NCI-H524 treated with DMSO at 0.1 percent for 48 hours (cell line): ENCODE results near the gene MAD2L1BP.

Source experiments
- DNase-seq: peaks from one replicate; lab custom pipeline; 2025; lab: John Stamatoyannopoulos, UW

Gene MAD2L1BP

DNA sequence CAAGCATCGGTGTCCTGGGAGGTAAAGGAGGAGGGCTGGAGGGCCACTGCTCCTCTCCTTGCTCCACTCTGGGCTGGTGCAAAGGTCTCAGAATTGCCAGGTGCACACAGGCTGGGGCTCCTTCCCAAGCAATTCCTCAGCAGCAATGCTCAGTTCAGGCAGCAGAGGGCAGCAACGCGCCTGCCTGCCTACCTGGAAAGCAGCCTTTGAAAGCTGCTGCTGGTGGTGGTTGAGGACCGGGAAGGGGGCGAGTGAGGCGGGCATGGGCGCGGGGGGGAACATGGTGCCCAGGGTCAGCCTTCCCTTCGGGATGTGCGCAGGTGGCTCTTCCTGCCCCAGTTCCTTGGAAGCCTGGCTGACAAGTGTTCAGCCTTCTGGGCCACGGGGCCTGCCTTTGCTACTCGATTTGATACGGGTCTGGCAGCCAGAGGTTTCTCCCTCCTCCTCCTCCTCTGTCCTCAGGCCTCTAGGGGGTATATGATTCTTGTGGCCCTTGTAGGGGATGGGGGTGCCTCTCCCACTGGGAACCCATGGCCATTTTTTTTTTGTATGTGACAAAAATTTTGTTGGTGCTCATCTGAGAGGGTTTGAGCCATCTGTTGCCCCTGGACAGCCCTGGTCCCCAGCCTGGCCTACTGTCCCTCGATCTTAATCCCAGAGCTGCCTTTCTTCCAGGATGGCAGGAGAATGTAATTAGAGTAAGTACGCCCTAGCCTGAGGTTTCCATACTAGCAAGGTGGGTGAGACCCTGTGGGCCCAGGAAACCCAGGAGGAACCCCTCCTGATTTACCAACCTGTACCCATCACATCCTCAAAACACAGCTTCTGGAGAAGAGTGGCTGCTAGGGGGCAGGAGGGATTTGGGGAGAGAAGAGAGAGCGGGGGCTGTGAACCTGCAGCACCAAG lies 31.9 kb downstream of the MAD2L1BP start:
- peak; percentile 63 for DNase-seq

DNA sequence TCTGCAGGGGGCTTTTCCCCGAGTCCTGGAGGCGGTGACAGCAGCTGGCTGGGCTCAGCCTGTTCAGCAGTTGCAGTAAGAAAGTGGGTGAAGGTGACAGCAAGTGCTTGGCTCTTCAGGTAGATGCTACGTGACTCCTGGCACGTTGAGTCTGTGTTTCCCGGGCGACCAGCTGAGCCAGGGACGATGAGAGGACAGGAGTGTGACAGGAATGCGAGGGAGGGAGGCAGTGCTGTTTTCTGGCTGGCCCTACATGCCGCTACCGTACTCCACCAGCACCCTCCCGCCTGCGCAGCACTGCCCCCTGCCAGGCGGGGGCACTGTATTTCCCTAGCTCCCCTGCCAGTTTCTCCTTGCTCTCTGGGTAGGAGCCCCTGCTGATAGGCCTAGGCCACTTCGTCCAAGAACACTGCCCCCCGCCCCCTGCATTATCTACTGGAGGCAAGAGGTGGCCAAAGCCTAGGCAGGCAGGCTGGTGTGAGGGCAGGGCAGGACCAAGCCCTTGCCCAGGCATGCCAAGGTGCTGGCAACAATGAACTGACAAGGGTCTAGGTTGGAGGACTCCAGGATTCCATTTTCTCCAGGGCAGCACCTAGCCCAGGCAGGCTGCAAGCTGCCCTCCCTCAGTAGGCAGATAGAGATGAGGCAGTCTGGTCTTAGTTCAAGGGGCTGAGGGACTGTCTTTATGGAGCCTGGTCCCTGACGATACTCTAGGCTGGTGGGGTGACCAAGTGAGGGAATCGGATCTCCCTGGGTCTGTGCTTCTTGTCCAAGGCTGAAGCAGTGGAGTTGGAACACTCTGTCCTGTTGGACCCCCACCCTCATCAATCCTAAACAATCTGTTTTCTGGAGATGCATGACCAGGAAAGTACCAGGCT lies 32.8 kb downstream of the MAD2L1BP start:
- DNase-seq: peak; percentile 61

DNA sequence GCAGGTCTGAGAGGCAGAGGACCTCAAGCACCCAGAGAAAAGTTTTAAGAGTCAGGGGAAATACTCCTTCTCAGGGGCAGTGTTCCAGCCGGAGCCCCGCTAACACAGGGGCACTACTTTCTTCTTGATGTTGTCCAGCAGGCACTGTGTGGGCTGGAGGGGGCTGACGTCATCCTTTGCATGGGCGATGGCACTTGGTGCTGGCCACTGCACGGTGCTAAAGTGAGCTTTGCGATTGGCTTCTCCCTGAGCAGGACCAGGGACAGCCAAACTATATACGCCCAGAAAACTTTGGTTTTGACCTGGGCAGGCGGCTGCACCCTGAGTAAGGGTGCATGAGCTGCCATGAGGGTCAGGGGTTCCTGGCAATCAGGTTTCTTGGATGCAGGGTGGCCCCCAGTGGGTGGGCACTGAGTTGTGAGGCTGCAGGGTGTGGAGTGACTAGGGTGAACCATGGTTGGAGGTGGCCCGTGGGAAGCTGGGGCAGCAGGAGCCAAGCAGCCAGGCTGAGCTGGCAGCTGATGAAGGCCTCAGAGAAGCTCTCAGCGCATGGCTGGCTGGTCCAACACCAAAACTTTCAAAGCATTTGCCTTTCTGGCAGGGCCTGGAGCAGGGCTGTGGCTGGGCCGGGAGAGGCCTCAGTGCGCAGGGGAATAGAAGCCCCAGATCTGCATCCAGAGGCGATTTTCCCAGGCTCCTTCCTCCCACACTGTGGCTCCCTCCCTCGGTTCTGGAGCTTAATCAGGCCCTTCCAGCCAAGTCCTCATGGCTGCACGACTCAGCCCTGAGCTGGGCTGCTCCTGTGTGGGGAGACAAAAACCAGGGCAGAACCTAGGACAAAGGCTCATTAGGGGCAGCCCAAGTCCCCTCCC lies 33.6 kb downstream of the MAD2L1BP start:
- DNase-seq: no peak

DNA sequence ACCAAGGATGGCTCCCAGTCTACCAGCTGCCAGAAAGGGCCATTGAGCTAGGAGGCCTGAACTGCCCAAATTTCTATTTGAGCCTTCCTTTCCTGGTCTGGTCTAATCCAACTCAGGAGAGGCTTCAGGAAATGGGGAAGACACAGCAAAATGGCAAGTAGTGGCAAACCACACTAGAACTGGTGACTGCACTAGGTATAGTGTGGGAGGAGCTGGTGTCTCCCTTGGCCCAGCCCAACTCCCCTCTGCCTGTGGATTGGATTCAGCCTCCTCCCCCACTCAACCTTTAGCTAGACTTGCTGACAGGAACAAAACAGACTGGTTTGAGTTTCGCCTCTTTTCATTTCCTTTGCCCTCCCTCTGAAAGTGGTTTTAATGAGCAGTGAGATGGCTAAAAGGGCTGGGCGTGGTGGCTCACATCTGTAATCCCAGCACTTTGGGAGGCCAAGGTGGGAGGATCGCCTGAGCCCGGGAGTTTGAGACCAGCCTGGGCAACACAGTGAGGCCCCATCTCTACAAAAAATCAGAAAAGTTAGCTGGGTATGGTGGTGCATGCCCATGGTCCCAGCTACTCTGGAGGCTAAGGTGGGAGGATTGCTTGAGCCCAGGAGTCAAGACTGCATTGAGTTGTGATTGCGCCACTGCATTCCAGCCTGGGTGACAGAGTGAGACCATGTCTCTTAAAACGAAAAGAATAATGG lies 34.4 kb downstream of the MAD2L1BP start:
- DNase-seq: no peak

DNA sequence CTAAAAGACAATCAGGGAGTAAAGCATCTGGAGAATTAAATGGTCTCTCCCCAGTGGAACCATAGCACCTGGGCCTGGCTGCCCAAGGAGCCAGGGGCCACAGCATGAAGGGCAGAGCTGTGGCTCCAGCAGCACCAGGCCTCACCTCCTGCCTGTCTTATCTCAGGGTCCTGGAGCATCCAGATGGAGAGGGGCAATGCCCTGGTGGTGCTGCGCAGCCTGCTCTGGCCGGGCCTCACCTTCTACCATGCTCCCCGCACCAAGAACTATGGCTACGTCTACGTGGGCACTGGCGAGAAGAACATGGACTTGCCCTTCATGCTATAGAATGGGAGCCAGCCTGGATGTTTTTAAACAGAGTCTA lies 35.0 kb downstream of the MAD2L1BP start:
- no peak for DNase-seq

DNA sequence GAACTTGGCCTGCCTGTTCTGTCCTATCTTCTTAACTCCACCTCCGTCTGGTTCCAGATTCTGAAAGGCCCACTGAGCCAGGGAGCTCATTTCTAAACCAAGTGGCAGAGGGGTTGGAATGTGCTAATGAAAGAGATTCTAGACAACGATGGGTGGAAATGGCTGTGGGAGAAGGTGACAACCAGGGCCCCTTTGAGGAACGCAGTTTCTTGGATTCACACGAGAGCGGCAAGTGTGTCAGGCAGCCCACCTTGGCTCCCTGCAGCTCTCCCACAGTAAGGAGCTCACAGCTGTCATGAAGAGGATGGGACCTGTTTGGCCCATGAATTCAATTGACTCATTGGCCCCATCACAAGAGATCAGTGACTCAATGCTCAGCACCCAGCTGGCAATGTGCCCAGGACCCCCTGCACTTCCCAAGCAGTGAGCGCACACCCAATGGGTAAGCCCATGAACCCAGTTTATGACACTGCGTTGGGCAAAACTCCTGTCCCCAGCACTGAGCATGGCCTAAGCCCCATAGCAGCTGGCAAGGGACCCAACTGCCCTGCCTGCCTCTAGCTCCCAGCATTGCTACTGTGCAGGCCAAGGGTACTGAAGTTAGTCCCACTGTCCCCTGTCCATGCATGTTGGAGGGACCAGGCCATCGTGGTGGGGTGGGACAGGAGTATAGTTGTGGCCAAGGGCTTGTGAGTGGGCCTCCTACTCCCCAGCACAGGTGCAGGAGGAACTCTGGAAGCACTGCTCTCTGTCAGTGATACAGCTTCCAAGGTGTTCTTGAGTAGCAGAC lies 35.6 kb downstream of the MAD2L1BP start:
- no peak for DNase-seq

DNA sequence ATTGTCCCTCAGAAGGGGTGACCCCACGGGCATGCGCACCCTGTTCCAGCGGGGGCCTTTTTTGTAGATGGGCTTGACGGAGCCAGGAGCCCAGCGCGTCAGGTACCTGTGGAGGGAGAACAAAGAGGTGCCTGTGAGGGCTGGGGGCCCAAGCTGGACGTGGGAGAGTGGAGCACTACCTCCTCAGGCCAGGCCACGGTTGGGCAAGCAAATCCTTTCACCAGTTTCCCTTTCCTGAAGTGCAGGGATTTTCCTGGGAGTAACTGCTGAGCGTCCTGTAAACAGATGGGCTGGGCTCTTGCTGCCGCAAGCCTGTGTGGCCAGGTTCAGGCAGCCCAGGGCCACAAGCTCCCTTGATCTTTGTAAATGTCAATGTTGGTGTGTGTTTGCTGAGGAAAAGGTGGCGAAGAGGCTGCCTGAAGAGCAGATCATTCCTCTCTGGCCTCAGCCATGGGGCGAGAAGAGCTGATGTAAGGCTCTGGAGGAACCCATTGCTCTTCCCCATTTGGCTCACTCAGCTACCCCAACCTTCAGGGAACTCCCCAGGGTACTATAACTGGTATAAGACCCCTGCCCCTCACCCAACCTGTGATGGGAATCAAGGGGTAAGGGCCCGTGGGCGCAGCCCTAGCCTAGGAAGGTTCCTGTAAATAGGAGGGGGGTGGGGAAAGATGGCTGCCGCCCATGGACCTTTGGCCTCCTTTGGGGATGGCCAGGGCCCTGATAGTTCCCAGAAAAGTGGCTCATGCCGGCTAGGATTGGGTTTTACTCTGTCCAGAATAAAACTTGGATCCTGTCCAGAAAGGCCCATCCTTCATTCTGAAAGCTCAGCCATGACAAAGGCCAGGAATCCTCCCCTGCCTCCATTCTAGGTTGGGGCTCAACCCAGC lies 36.4 kb downstream of the MAD2L1BP start:
- no peak for DNase-seq

DNA sequence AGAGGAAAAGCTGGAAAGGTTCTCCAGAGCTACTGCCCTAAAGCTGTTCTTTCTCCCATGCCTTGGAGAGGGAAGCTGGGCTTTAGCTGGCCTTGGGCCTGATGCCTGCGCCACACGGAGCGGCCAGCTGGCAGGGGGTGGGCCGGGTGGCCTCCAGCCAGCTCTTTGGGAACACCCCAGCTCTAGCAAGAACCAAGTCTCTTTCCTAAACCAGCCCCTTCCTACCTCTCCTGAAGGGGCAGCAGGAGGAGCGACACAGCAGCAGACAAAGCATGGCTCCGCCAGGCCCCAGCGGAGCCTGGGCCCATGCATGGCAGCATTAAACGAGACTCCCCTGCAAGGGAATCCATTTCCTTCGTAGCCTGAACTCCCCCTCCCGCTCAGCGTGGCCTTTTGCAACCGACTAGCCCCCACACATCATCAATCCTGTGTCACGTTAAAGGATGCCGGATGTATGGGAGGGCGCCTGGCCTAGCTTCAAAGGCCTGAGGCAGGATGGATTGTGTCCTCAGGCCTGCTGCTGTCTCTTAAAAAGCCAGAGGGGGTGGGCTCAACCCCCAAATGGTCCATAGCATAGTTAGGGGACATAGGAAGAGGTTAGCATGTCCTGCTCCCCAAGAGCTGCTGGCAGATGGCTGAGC lies 37.9 kb downstream of the MAD2L1BP start:
- no peak for DNase-seq

DNA sequence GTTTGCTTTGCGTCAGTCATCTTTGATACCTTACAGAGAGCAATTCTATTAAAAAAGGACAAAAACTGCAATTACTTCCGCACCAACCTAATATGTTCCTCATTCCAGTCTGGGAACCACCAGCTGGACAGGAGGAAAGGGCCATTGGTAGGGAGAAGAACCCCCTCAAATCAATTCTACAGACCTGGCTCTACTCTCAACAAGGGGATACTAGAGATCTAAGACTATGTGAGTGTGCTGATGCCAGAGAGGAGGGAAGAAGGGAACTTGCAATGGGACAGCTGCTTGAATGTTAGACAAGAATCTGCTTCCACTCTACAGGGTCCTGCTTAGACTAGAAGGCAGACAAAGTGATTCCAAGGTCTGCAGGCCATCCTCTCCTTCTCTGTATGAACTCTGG lies 38.7 kb downstream of the MAD2L1BP start:
- no peak for DNase-seq

DNA sequence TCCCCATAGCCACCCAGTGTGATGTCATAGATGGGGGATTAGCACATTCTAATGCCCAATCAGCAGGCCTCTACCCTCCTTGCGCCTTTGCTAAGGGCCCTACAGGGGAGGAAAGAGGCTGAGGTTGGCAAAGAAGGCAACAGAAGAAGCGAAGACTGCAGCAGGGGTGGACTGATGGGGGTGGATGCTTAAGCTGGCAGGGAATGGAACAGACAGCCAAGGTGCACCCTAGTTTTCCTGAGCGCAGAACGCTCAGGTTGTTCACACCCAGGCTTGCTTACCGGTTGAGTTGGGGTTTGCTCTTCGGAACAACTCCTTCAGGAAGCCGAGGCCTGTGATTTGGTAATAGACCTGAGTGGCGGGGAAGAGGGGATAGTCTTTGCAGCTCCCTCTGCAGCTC lies 39.3 kb downstream of the MAD2L1BP start:
- DNase-seq: no peak

DNA sequence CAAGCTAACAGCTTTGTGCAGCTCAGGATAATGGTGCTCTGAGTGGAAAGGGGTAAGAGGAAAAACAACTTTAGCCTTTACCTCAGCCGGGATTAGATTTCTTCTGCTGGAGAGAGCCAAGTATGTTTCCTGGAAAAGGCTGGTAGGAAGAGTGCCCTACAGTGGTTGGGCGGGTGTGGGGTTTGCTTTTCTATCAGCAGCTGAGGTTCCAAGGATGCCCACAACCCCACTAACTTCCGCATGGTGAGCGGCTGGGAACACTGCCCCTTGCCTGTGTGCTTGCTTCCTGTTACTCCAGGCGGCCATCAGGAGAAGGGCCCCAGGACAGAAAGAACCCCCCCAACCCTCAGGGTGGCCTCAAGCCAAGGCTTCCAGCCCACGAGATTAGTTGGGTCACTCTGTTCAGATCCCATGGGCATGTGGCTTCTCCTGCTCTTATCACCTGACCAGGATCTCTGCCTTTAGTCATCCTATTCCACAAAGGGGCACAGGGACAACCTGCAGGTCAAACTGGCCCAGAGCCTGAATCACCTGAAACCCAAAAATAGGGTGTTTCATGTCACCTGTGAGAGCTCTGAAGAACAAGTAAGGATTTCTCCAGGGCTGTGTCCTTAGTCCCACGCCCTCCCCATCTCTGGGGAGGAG lies 41.4 kb downstream of the MAD2L1BP start:
- no peak for DNase-seq

DNA sequence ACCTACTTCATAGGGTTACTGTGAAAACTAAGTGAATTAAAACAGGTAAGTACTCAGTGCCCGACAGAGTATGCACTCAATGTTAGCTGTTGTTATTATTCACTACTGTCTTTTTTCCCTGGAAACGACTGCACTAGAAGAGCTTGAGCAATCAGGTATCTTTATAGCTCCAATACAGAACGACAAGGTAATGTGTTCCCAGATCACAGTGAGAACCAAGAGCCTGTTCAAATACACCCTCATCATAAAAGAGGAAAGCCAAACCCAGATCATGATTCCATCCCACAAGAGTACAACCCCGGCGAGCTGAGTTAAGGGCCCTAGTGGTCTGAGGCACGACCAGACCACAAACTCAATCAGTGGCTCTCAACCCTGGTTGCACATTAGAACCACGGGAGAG lies 42.1 kb downstream of the MAD2L1BP start:
- DNase-seq: no peak

DNA sequence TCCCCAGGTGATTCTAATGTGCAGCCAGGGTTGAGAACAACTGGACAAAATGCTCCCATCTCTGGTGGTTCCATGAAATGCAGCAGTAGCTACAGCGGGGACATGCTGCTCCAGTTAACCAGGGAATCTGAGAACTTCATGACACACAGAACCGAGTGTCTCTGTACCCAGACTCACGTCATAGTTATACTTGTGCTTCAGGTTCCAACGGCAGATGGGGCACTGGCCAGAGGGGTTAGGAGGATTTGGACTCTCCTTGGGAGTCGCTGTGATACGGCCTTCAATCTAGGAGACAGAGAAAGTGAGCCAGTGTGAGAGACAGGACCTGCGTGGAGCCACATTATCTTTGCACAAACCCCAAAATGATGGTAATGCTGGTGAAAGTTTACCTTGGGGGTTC lies 42.7 kb downstream of the MAD2L1BP start:
- no peak for DNase-seq

DNA sequence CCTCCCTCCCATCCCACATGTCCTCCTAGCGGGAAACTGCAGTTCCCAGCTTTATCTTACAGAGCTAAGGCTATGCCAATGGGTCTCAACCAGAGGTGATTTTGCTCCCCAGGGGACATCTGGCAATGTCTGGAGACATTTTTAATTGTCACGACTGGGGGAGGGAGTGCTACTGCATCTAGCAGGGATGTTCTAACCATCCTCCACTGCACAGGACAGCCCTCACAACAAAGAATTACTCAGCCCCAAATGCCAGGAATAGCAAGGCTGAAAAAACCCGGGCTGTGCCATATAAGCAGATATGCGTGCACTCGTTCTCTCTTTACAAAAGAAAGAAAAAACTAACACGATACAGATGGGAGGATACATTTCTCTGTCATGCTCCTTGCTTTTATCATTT lies 43.4 kb downstream of the MAD2L1BP start:
- DNase-seq: no peak

DNA sequence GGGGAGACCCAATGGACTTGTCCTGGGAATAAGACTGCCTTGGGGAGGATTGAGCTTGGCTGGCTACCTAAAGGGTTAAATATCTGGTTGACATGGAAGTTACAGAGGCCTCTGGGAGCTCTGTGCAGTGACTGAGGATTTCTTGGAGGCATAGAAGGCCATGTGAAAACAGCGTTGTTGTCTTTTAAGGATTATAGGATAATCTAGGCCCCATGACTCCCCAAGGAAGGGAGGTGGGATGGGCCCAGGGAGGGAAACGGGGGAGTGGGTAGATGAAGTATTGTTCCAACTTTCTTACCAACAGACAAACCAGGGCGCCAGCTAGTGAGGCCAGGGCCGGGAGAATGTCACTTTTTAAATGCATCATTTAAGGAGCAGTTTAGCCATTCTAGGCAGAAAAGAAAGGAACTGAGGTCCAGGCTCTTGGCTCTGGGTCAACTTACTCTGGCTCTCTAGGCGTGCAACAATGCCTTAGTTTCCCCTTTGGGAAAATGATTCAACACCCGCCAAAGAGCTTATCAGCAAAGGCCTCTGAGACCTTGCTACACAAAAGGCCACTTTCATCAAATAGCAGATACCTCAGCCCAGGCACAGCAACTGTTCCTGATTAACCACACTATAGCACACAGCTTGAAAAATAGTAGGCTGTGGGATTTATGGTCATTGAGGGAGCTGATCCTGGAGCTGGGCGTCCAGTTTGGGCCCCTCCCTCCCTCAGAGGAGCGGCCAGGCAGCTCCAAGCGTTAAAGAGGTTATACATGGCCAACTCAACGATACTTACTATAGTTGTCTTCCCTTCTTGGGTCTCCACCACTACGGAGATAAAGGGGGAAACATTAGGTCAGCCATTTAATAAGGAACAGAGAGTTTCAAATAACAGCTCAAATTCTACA lies 44.9 kb downstream of the MAD2L1BP start:
- no peak for DNase-seq

DNA sequence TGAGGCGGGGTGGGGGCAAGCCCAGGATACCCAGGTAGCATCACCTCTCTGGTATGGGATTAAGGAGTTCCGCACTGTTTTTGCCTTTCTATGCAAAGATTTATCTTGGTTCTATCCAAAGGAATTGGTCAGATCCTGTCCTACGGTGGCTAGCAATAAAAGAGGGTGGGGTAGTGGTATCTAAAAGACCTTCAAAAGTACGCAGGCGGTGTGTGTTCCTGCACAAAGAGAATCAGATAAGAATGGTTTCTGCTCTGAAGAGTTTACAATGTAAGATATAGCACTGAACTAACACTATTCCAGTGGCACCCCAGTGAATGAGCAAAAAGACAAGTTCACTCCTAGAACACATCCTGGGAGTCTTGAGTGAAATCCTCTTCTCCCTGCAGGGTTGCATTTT lies 45.7 kb downstream of the MAD2L1BP start:
- no peak for DNase-seq

DNA sequence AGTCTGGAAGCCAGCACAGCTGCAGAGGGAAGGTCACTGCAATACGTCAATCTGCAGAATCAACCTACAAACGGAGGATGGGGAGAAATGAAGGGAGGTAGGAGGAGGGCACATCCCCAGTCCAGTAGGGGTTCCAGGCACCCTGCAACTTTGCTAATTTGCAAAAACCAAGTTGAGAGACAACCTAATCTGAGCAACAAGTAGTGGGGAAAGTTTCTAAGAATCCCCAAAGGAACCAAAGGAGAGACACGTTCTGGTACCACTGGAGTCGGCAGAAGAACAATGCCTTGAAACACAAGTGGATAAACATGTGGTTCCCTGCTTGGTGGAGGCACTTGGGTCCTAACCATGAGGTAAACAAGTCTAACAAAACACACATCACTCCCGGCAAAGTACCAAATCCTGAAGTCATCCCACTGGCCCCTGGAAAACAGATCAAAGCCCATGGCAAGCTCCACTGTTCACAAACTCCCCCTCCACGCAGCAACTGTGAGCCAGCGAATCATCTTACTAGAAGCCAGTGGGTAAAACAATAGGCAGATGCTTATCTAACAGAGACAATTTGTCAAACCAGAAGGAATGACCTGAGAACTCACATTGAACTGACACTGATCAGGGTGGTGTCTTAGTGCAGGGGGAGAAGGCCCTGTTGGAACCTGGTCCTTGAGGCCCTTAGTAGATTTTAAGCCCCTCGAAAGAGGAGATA lies 47.2 kb downstream of the MAD2L1BP start:
- no peak for DNase-seq
